Daoy (cell line): ENCODE results near the gene PM20D2. TPM values are rescaled to one million over a fixed set of nuclear protein-coding genes. Genes with fewer than 3 reads are reported as not detected.

Experiments
- DNase-seq: peaks from one replicate; pipeline ENCODE4 v3.0.0-alpha.2; 2015; ENCODE audit warnings: low read depth
- total RNA-seq: library from RNA; depleted of rRNA; stranded (reverse); fragments of >200 nt; shearing (Covaris generic); gene quantifications from 2 replicates; pipeline ENCODE4 v1.2.3, GENCODE V29; 2014

Gene PM20D2
- total RNA-seq, 1 experiment from 2014 or later: 15.5 TPM

DNA sequence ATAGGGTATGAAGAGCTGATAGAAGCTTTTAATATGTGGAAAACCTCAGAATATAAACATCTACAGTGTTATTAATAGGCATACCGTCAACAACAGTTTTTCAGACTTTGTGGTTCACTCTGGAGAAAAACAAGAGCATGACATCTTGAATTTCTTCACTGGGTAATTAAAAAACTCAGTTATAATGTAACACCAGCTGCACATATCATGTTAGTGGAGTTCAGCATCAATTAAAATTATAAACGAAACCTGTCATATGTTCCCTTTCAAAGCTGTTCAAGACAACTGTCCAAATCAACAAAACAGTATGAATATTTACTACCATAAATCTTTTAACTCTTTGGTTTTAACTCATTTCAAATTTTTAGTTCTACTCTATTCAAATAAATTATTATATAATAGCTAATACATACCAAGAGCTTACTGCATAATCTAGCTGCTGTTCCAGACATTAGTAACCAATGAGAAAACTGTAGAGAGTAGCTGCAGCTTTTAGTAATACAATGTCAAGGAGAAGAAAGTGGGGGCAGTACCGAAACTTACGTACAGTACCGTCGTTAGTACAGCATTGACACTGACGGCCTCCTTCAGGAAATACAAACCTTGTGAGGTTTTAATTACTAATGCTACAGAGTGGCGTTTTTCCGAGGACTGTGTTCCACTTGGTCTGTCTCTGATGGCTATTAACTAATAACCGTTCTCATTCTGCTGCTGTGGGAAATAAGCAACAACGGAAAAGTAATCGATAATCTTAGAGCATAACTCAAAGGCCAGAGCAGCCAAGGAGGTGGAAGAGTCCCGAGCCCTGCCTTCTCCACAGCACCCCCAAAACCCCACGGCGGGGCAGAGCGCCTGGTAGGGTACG, 532 bp upstream of the PM20D2 start:
- DNase-seq: peak; percentile 15

DNA sequence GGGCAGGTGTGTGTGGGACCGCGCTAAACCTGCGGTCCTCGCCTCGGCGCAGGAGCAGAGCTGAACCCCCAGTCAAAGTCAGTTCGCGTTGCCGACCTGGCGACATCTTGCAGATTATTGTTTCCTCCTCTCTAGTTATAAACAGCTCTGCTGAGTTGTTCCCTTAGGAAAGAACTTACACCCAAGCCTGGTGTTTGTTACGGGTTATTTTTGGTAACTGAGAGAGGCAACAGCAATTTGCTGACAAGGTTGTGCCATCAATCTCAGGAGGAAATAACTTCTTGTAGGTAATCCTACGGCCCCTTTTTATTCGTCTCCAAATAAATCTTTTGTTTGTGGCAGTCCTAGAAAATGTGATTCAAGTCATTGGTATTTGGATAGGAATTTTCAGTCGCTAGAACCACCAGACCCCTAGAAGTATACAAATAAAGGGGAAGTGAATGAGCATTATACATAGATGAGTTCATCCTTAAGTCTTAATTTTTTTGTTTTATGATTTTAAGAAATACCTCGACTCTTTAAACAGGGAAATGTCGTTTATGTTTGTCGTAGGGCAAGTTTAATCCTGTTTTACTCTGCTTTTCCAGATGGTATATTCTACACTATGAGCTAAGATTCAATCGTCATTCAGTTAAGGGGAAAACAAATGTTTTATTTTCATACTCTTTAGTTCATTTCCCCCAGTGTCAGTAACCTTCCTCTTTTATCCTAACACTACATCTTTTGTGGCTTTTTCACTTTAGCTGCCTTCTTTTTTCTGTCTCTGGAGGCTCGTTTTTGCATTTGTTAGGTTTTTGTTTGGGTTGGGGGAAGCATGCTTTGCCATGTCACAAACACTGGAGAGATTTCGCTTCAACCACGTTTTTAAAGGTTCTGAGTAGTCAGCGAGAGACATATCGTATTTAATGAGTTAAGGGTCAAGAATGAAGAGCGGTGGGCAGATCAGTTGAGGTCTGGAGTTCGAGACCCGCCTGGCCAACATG, 1.2 kb downstream of the PM20D2 start:
- DNase-seq: peak; percentile 28

DNA sequence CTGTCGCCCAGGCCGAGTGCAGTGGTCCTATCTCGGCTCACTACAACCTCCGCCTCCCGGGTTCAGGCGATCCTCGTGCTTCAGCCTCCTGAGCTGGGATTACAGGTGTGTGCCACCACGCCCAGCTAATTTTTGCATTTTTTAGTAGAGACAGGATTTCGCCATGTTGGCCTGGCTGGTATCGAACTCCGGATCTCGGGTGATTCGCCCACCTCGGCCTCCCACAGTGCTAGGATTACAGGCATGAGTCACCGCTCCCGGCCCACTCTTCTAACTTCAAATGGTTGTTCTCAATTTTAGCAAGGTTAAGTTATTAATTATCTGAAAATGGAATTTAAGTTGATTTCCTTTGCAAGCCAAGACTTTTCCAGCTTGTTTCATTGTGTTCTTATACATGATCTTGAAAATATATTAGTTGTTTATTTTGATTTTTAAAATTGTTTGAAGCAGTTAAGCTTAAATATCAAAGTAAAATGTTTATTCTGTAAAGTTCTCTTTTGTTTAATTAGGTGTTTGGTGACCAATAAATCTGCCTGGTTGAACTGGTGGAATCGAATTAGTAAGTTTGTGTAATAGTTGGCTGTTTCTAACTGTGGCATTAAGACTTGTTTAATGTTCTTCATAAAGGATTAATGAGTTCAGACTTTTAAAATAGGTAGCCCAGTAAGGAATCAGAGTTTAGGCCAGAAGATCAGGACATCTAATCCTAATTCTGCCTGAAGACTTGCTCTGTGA, 2.3 kb downstream of the PM20D2 start:
- peak; percentile 55 for DNase-seq

DNA sequence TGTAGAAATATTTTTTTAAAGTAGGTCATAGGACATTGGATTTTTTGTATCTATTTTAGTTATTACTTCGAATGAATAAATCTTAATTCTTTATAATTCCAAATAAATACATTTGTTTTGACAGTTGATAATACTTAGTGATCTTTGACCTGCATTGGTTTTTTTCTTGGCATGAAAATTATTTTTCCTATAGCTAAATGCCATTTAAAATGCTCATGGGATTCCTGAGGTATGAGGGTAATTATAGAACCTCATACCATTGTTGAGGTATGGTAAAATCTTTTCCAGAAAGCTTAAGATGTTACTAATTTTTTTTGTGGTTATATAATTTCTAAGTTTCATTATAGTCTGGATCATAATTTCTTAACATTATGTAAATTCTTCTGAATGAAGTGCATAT, 8.3 kb downstream of the PM20D2 start:
- no peak for DNase-seq

DNA sequence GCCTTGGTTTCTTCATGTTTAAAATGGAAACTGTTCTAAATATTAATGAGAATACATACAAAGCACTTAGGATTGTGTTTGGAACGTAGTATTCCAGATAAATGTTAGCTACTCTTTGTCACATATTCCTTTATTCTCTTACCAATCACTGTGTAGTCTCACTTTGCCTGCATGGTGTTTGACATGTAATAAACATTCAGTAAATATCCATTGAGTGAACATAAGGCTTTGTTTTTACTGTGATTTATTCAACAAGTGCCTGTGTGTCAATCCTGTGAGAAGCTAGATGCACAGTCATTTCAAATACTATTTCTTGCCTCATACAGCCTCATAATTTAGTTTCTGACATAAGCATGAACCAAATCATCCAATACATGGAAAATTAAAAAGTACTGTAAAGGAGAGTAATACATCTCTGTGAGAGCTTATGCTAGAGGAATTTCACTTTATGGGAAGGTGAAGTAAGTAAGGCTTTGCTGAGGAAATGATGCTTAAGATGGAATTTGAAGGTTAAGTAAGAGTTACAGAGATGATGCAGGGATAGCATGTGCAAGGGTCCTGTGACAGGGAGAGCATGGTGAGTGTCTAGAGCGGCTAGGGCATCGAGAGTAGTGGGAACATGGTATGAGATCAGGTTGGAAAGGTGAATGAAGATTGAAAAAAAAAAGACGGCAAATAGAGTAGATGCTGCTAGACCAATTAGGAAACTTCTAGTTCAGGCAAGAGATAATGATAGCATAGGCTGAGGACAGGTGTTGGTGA, 14.7 kb downstream of the PM20D2 start:
- DNase-seq: no peak

DNA sequence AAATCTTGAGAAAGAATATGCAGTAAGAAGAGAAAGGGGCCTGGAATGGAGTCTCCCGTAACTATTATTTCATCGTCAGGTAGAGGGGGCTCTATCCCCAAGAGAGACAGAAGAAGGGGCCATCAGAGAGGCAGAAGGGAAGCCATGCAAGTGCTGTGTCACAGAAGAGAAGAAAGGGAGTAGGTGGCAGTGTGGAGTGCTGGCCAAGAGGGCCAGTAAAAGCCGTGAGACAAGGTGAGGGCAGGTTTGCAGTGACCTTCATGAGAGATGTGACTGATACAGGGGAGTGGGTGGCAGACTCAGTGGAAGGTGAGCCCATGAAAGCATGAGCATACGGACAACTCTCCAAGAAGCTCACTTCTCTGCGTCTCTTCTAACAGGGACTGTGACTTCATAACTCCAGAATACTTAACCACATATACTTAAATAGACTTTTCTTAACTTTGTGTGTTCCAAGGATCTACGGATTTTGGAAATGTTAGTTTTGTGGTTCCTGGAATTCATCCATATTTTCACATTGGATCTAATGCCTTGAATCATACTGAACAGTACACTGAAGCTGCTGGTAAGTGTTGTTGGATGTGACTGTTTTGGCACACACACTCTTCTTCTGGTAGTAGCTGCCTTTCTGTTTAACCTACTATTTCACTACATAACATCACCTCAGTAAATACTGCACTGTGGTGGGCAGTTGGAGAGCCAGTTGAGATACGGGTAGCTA, 15.6 kb downstream of the PM20D2 start:
- DNase-seq: no peak

DNA sequence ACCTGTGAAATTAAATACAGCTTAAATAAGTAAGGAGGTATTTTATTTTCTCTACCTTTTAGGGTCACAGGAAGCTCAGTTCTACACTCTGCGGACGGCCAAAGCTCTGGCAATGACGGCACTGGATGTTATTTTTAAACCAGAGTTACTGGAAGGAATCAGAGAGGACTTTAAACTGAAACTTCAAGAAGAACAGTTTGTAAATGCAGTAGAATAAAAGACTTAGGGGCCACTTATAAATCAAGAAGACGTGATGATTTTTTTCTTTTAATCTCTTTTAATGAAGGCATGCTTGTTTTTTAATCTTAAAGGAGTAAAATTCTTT, 16.2 kb downstream of the PM20D2 start:
- DNase-seq: no peak

DNA sequence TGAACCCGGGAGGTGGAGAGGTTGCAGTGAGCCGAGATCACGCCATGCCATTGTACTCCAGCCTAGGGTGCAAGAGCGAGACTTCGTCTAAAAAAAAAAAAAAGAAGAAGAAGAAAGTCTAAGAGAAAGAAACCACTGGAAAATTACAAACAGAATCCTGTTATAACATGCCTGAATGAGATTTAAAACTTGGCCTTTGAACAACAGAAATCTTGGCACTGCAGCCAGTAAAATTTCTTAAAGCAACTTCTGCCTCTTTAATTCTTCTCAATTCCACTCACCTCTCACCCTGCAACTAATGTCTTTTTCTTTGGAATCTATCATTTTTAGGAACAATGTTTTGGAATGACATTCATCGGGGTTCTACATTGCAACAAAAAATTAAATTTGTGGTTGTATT, 26.3 kb downstream of the PM20D2 start:
- no peak for DNase-seq

DNA sequence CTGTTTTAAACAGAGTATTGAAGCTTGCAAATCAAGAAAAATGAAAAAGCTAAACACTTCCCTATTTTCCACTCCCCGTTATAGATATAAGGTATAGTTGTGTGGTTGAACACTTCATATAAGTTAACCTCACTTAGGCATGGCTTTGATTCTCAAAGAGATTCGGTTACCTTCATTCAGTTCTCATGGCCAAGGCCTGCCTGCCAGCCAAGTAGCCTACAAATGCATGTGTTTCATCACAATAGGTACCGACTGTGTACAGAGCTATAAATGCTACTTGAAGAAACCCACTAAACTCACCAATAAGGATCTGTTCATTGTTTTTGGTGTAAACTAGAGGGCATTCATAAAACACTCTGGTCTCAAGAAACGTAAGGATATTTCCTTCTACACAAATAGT, 27.8 kb downstream of the PM20D2 start:
- DNase-seq: no peak

DNA sequence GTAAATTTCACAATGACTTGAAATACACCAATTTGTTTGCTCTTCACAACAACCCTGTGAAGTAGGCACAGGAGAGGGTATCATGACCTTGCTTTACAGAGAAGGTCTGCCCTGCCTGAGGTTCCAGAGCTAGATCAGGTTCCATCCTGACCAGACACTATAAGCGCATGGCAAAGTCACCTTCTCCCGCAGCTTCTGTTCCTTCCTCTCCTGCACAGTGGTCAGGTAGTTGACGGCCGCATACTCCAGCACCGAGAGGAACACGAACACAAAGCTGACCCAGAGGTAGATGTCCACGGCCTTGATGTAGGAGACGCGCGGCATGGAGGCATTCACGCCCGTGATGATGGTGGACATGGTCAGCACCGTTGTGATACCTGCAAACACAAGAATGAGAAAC, 34.3 kb downstream of the PM20D2 start:
- DNase-seq: no peak

DNA sequence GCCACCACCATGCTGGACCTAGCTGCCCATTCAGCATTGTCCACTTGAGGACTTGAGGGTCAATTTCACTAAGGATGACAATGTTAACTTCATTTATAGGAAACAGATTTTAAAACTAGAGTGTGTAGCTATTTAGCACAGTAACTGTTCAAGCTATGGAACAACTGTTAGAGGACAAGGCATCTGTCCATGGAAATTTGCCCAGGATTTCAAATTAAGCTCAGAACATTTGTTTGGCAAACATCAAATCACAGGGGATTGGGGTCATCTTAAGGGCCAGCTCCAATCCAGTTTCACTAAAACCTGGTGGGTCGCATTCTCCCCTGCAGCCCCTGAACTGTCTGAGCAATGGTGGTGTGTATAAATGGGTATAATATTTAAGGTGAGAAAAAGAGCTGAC, 35.1 kb downstream of the PM20D2 start:
- DNase-seq: no peak

DNA sequence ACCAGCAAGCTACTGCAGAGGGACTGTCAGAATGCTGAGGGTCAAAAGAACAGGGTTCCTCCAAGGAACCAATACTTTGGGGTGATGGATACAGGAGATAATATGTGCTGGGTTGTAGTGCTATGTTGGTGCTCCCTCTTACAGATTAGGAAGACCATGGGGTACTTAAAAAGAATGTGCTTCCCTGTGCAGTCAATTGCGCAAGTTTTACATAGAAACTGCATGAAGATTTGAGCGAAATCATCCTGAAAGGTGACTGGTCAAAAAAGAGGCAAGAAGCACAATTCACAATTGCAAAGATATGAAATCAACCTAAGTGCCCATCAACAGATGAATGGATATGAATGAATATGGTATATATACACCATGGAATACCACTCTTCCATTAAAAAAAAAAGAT, 37.4 kb downstream of the PM20D2 start:
- no peak for DNase-seq

DNA sequence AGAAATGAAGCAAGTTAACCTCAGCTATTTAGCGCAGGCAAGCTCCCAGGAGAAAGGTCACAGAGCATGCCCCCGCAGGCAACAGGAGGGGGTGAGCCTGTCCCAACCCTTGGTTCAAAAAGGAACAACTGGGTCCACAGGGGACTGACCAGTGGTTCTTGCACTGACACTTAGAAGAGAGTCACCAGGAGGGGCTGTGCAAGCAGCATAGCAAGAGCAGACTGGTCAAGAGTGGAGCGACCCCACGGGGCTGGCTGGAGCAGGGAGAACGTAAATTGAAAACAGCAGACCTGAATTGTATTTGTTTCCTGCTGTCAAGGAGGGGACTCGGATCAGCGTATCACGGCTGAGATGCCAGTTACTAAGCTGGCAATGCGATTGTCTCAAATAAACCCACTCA, 38.5 kb downstream of the PM20D2 start:
- no peak for DNase-seq

DNA sequence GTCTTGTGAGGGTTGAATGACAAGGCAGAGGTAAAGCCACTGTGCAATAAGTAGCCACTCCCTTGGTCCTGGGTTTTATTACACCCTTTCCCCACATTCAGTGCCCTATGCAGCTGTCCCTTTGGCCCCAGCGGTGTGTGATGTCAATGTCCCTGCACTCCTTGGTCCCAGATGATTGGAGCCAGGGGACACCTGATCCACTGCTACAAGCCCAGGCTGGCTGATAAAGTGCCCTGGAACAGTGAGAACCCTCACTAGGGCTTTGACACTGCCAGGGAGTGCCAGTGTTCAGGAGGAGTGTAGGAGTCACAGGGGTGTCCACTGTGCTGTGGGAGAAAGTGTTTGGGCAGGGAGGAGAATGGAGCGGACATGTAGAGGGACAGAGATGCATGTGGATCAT, 40.9 kb downstream of the PM20D2 start:
- DNase-seq: no peak

DNA sequence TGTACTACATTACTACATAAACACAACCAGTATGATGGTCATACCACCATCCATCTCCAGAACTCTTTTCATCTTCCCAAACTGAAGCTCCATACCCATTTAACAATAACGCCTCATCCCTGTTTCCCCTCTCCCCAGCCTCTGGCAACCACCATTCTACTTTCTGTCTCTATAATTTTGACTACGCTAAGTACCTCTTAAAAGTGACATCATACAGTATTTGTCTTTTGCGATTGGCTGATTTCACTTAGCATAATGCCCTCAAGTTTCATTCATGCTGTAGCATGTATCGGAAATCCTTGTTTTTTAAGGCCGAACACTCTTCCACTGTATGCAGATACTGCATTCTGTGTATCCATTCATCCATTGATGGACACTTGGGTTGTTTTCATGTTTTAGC, 41.6 kb downstream of the PM20D2 start:
- DNase-seq: no peak

DNA sequence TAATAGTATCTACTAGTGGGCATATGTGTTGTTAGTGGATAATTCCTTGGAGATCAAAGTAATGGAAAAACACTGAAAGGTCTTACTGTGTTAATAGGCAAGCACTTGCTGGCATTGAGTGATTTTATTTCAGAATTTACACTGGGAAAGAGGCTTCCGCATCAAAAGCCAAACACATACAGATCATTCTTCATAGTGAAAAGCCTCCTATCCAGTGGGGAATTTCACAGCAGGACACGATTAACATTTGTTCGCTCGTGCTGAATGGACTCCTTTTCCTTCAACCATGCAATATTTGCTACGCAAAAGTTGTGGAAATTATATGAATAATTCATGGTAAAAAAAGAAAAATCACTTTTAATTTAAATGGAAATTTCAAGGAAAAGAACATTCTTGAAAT, 44.9 kb downstream of the PM20D2 start:
- DNase-seq: no peak

DNA sequence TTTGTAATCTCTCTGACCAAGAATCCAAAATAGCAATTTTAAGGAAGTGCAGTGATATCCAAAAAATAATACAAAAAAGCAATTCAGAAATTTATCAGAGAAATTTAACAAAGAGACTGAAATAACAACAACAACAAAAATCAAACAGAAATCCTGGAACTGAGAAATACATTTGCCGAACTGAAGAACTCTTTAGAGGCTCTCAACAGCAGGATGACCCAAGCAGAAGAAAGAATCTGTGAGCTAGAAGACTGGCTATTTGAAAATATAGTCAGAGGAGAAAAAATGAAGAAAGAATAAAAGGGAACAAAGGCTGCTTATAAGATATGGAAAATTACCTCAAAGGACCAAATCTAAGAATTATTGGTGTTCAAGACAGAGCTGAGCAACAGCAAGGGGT, 48.7 kb downstream of the PM20D2 start:
- DNase-seq: no peak

DNA sequence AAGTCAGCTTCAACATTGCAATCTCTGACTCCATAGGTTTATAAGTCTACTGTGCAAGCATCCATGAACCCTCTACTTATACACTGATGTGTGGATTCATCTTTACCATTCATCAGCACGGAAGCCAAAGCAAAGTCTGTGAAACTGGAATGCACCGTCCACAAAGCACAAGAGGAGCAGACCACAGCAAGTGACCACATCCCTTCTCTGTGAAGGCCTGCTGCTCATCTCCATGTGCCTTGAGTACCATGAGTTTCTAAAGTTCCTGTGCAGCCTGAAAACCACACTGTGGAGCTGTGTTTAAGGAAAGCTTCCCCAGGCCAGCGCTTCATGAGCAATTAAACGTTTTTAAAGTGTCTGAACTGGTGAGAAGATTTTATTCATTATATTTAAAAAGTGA, 51.3 kb downstream of the PM20D2 start:
- DNase-seq: no peak

DNA sequence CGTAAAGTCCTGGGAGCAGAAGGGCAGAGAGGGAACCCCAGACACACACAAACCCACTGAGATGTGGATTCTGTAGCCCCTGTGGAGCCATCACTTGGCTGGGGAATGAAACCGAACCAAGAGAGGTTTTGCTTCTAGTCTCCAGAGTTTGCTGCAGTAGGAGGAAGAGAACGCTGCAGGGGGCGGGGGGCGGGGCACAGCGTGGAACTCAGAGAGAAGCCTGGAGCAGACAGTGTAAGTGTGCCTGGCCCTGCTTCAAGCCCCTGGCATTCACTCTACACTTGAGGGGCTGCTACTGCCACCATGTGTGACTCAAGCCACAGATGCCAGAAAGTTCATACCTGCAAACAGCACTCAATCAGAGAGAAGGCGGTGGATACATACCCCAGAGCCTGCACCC, 52.4 kb downstream of the PM20D2 start:
- no peak for DNase-seq

DNA sequence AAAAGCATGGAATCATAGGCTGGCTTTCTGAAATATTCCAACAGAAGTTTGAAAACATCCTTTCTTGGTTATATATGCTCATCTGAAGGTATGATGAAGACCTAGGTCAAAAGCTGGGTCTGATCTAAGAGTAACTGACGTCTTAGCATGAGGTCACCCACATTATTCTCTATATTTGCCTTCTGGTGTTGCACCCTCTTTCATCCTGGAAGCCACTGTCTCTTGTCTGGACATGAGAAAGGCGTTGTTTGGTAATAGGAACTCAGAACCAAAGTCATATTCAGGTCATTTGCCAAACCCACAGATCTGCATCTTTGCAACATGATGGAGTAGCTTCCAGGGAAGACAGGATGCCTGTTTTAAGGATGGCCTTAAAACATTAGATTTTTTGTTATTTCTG, 53.7 kb downstream of the PM20D2 start:
- no peak for DNase-seq

DNA sequence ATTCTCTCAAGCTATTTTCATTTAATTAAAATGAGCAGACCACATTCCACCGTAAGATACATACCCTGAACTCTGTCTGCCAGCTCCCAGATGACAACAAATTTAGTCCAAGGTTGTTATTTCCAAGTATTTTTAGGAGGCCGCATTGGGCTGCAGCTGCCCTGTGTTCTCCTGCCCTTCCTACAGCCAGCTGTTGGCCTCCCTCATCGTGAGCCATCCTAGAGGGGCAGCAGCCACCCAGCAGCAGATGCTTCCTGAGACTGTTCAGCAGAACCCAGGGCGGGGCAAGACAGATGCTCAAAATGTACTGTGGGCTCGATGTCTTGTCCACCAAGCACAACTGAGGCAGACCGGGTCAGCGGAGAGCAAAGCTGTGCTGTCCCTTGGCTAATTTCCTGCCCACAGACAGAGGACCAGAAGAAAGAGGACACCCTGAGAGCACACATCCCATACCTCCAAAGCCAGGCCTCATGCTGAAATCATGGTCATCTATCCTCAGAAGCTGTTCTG, 54.9 kb downstream of the PM20D2 start:
- DNase-seq: no peak
